Erythroblast (primary cell): ENCODE results near the gene ZIM2.

ENCODE experiments used
- DNase-seq, 2 experiments: peaks; one replicate each; lab custom pipeline; 2025; lab: John Stamatoyannopoulos, UW
- GATA1 ChIP-seq: IDR thresholded peaks from 2 replicates; pipeline ENCODE4 v1.6.1; 2011; ENCODE audit warnings: low read depth, mild to moderate bottlenecking, control low read depth, low read length, moderate library complexity
- POLR2A ChIP-seq: IDR thresholded peaks from 2 replicates; pipeline ENCODE4 v1.6.1; 2011; ENCODE audit warnings: mild to moderate bottlenecking, low read length

Gene ZIM2

DNA sequence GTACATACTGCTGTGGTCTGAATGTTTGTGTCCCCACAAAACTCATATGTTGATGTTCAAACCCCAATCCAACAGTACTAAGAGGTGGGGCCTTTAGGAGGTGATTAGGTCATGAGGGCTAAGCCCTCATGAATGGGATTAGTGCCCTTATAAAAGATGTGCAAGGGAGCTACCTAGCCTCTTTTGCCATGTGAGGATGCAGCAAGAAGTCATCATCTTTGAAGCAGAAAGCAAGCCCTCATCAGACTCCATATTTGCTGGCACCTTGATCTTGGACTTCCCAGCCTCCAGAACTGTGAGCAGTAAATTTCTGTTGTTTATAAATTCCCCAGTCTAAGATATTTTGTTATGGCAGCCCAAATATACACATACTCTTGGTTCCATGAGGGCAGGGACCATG, 33.9 kb downstream of the ZIM2 start:
- TF ChIP-seq GATA1 (no peak), POLR2A (no peak)
- DNase-seq, result no peak

DNA sequence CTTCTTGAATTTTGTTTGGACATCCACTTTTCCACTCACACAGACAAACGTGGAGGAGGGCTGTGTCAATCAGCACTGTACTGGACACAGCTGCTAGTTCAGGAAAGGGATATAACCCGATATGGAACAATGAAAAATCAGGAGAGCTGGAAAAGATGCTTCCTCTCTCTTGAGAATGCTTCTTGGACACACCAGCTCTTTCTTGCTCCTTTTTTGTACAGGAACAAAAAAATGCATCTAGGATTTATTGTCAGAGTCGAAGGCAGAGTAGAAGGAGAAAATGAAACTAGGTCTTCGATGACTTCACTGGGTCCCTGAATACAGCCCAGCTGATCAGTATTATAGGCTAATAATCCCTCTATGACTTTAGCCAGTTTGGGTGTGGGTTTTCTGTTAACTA, 62.2 kb downstream of the ZIM2 start:
- TF ChIP-seq POLR2A, result no peak
- no peak for TF ChIP-seq GATA1
- no peak for DNase-seq

GRCh38 chr19:56769650-56770049, 70.9 kb downstream of the ZIM2 start:
- no peak for DNase-seq
- no peak for TF ChIP-seq GATA1
- TF ChIP-seq POLR2A, result no peak

GRCh38 chr19:56765137-56765536, 75.4 kb downstream of the ZIM2 start:
- DNase-seq, result no peak
- TF ChIP-seq GATA1 (no peak), POLR2A (no peak)

GRCh38 chr19:56764196-56764695, 76.3 kb downstream of the ZIM2 start:
- TF ChIP-seq GATA1 (no peak), POLR2A (no peak)
- no peak for DNase-seq

DNA sequence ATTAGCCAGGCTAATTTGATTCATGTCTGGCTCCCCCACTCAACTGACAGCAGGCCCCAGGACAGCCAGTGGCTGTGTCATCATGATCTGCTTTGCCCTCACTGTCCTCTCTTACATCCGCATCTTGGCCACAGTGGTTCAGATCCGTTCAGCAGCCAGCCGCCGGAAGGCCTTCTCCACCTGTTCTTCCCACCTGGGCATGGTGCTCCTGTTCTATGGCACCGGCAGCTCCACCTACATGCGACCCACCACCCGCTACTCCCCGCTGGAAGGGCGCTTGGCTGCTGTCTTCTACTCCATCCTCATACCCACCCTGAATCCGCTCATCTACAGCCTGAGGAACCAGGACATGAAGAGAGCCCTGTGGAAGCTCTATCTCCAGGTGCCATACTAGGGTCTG, 79.7 kb downstream of the ZIM2 start:
- DNase-seq, result no peak
- TF ChIP-seq GATA1, result no peak

- no peak for DNase-seq
- TF ChIP-seq GATA1, result no peak
- TF ChIP-seq POLR2A, result no peak
These were observed 81.0 kb downstream of the ZIM2 start for GRCh38 chr19:56759531-56759930.

- no peak for DNase-seq
- TF ChIP-seq POLR2A (no peak), GATA1 (no peak)
These were observed 89.4 kb downstream of the ZIM2 start for GRCh38 chr19:56751078-56751489.

- TF ChIP-seq GATA1 (no peak), POLR2A (no peak)
These were observed 89.9 kb downstream of the ZIM2 start for GRCh38 chr19:56750658-56751057.

GRCh38 chr19:56748378-56748777, 92.1 kb downstream of the ZIM2 start:
- DNase-seq, result peak in 1 of 2 experiments; percentile 3
- TF ChIP-seq POLR2A, result no peak
- TF ChIP-seq GATA1, result no peak

More at GRCh38 chr19:56750658-56751057, 89.9 kb downstream of the ZIM2 start:
- no peak for DNase-seq

- DNase-seq, result no peak
- no peak for TF ChIP-seq GATA1
- no peak for TF ChIP-seq POLR2A
These were observed 94.2 kb downstream of the ZIM2 start for GRCh38 chr19:56746367-56746766.

- DNase-seq, result no peak
- no peak for TF ChIP-seq GATA1
- TF ChIP-seq POLR2A, result no peak
These were observed 100.0 kb downstream of the ZIM2 start for GRCh38 chr19:56740501-56740900.

- TF ChIP-seq GATA1, result no peak
- TF ChIP-seq POLR2A, result no peak
These were observed 104.0 kb downstream of the ZIM2 start for GRCh38 chr19:56736571-56736970.

GRCh38 chr19:56732976-56733375, 107.5 kb downstream of the ZIM2 start:
- DNase-seq, result no peak

More at GRCh38 chr19:56736571-56736970, 104.0 kb downstream of the ZIM2 start:
- DNase-seq, result no peak

DNA sequence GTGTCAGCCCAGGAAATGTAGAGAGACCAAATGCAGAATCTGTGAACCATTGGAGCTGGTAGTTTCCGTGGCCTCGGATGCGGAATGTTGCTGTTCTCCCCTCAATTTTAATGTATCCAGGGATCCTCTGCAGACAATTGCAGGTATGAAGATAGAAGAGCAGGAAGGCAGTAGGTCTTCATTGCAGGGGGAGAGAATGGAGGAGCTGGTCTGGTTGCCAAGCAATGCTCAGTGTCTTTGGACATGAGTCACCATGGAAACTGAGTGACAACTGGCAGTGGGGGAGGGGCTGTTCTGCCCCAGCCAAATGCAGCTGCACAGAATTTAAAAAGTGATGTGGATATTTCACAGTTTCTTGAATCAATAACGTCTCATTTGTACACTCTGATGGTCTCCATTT, 112.8 kb downstream of the ZIM2 start:
- no peak for TF ChIP-seq POLR2A
- DNase-seq, result no peak

More at GRCh38 chr19:56732976-56733375, 107.5 kb downstream of the ZIM2 start:
- TF ChIP-seq POLR2A (no peak), GATA1 (no peak)
